Measurements from ENCODE around the gene DEPP1. TPM values are rescaled to one million over a fixed set of nuclear protein-coding genes. Genes with fewer than 3 reads are reported as not detected.

Gene DEPP1
- total RNA-seq, 2 donors from 2014 or later = 226 to 230 TPM

DNA sequence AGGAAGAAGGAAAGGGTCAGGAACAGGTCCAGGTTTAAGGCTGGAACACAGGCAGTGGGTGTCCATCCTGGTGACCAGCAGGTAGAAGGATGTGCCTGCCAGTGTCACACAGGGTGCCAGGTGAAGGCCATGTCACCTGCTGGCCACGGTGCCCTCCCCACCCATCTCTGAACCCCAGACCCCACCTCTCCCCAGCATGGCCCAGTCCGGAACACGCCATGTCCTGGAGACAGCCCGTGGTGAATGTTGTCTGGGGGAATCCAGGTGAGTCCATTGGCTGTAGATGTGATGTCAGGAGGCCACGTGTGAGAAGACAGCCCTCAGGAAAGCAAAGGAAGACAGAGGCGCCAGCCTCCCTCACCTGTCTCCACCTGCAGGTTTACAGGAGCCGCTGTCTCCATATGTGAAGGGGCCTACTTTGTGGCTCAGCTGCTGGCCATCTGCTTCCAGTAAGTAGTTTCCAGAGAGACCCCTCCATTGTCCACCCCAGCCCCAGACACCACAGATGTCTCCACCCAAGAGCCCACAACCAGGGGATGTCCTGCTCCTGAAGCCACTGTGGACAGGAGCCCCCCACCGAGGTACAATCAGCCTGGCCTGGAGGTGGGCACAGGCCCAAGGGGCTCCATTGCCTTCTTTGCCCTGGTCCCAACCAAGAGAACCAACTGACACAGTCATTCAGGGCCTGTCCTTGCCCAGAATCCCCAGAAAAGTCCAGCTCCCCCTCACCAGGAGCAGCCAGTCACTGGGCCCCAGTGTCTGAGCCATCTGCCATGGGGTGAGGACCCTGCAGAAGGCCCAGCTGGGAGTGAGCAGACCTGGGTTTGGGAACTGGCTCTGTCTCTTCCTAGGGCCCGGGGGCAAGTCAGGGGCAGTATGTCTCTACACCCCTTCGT lies 46.7 kb downstream of the DEPP1 start:
- peak in 1 of 4 donors; percentile 10 for DNase-seq
- no peaks in the 10 kb centered on the region for H3K36me3 ChIP-seq (replicated peaks in 1 of 2; ENCODE audit: insufficient read depth in 1 of 2, low read depth in 2 of 2)
- H3K27ac ChIP-seq = peak overlapping the region in 2 of 4 donors; percentile 81
- peaks cover 55% of the 10 kb centered on the region for H3K4me1 ChIP-seq
- no peaks in the 10 kb centered on the region for H3K27me3 ChIP-seq
- intact Hi-C loops (cut with DNase I) = loop anchor here (5.0 kb wide), 1 partner anchor 40 kb away; no protein-coding TSS in a partner anchor
- no peak for ATAC-seq
- no peaks in the 10 kb centered on the region for H3K9me3 ChIP-seq
- no peak overlapping the region for H3K4me3 ChIP-seq
- TF ChIP-seq, protein P1, sequence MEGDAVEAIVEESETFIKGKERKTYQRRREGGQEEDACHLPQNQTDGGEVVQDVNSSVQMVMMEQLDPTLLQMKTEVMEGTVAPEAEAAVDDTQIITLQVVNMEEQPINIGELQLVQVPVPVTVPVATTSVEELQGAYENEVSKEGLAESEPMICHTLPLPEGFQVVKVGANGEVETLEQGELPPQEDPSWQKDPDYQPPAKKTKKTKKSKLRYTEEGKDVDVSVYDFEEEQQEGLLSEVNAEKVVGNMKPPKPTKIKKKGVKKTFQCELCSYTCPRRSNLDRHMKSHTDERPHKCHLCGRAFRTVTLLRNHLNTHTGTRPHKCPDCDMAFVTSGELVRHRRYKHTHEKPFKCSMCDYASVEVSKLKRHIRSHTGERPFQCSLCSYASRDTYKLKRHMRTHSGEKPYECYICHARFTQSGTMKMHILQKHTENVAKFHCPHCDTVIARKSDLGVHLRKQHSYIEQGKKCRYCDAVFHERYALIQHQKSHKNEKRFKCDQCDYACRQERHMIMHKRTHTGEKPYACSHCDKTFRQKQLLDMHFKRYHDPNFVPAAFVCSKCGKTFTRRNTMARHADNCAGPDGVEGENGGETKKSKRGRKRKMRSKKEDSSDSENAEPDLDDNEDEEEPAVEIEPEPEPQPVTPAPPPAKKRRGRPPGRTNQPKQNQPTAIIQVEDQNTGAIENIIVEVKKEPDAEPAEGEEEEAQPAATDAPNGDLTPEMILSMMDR (IDR thresholded peaks at IDR 0.05) = no peak
- no peak for TF ChIP-seq POLR2A (IDR thresholded peaks at IDR 0.05)
- 74 to 81% methylated on average over 8 to 10 of the region's 10 CpGs for WGBS, 2 donors

DNA sequence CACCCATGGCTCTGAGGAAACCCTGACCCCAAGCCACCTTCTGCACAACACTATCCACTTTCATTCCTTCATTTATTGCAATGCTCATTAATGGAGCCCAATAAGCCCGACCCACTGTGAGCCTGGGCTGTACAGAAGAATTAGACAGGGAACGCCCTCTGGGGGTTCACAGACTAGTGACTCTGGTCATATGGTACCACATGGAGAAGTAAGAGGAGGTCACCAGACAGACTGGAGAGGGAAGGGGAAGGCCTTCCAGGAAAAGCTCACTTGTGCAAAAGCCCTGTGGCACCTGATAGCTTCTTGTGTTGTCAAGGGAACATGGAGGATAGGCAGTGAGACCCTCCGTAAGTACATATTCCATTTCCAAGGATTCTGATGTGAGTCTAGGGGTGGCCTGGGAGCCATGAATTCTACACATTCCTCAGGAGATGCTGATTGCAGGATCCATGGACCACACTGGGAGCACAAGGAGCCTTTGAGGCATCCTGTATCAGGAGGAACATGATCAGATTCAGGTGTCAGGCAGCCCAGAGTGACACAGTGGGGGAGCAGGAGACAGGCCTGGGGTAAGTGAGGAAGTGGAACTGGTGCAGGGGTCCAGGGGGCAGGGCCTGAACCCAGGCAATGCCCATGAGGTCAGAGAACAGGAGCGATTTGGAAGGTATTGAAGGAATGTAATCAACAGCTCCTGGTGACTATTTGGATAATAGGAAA lies 47.5 kb downstream of the DEPP1 start:
- H3K9me3 ChIP-seq = no peaks in the 10 kb centered on the region
- no peaks in the 10 kb centered on the region for H3K27me3 ChIP-seq
- no peak overlapping the region for H3K4me3 ChIP-seq
- 76 to 81% methylated on average over 4 of the region's 4 CpGs for WGBS, 2 donors
- no peak overlapping the region for H3K27ac ChIP-seq
- TF ChIP-seq, protein P1 (IDR thresholded peaks at IDR 0.05) = no peak
- TF ChIP-seq POLR2A (IDR thresholded peaks at IDR 0.05) = no peak
- peaks cover 53% of the 10 kb centered on the region for H3K4me1 ChIP-seq
- intact Hi-C loops (cut with DNase I) = loop anchor here (5.0 kb wide), 1 partner anchor 41 kb away; no protein-coding TSS in a partner anchor
- DNase-seq (peak in 1 of 4 donors; percentile 7), ATAC-seq (no peak)
- H3K36me3 ChIP-seq (replicated peaks in 1 of 2; ENCODE audit: insufficient read depth in 1 of 2, low read depth in 2 of 2) = no peaks in the 10 kb centered on the region

GRCh38 chr10:44929356-44930255 lies 49.0 kb downstream of the DEPP1 start:
- DNase-seq (no peak), ATAC-seq (no peak)
- 79 to 88% methylated on average over 8 of the region's 8 CpGs for WGBS, 2 donors
- H3K36me3 ChIP-seq (replicated peaks in 1 of 2; ENCODE audit: insufficient read depth in 1 of 2, low read depth in 2 of 2) = no peaks in the 10 kb centered on the region
- no peak for TF ChIP-seq POLR2A (IDR thresholded peaks at IDR 0.05)
- TF ChIP-seq, protein P1 (IDR thresholded peaks at IDR 0.05) = no peak
- H3K9me3 ChIP-seq = no peaks in the 10 kb centered on the region
- no peak overlapping the region for H3K27ac ChIP-seq
- no peak overlapping the region for H3K4me3 ChIP-seq
- H3K27me3 ChIP-seq = no peaks in the 10 kb centered on the region
- intact Hi-C loops (cut with DNase I) = loop anchor here (5.0 kb wide), 1 partner anchor 43 kb away; no protein-coding TSS in a partner anchor
- peaks cover 38% of the 10 kb centered on the region for H3K4me1 ChIP-seq

DNA sequence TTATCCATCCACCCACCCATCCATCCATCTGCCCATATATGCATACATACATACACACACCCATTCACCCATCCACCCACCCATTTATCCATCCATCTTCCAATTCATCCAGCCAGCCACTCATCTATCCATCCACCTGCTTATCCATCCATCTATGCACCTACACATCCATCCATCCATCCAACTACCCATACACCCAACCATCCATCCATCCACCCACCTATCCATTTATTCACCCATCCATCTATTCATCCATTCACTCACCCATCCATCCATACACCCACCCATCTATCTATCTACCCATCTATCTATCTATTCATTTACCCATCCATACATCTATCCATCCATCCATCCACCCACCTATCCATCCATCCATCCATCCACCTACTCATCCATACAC lies 50.1 kb downstream of the DEPP1 start:
- H3K4me1 ChIP-seq = peaks cover 28% of the 10 kb centered on the region
- DNase-seq = no peak
- H3K4me3 ChIP-seq = no peak overlapping the region
- no peaks in the 10 kb centered on the region for H3K9me3 ChIP-seq
- H3K27ac ChIP-seq = no peak overlapping the region
- H3K27me3 ChIP-seq = no peaks in the 10 kb centered on the region
- no peak for ATAC-seq
- H3K36me3 ChIP-seq (replicated peaks in 1 of 2; ENCODE audit: insufficient read depth in 1 of 2, low read depth in 2 of 2) = no peaks in the 10 kb centered on the region
- intact Hi-C loops (cut with DNase I) = no loop called here
- TF ChIP-seq, protein P1 (IDR thresholded peaks at IDR 0.05) = no peak
- TF ChIP-seq POLR2A (IDR thresholded peaks at IDR 0.05) = no peak
